DMS53 (cell line): Measurements from ENCODE around the gene MAGEB10.
A peak's percentile ranks its signal among the peaks of the same experiment; 100 is the strongest.
"Not testable (repeated sequence)": the region's sequence is repeated elsewhere in the genome, so short reads cannot be mapped to it uniquely, and the experiment has no call there.

Source experiments
- DNase-seq: peaks from one replicate; lab custom pipeline; 2025; lab: John Stamatoyannopoulos, UW

The MAGEB10 gene, protein sequence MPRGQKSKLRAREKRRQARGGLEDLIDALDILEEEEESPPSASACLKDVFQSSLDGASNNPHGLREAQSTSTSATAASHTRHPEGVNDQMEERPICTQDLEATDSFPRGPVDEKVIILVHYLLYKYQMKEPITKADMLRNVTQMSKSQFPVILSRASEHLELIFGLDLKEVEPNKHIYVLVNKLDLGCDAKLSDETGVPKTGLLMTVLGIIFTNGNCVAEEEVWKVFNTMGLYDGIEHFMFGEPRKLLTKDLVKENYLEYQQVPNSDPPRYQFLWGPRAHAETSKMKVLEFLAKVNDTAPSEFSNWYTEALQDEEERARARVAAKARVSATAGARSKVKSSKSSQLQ

GRCh38 chrX:27807690-27808089, at the start of gene MAGEB10:
Gene MAGEB10 (plus strand): TSS chrX:27807990. CDS start chrX:27821307, 13,317 bp downstream.
- no peak for DNase-seq

DNA sequence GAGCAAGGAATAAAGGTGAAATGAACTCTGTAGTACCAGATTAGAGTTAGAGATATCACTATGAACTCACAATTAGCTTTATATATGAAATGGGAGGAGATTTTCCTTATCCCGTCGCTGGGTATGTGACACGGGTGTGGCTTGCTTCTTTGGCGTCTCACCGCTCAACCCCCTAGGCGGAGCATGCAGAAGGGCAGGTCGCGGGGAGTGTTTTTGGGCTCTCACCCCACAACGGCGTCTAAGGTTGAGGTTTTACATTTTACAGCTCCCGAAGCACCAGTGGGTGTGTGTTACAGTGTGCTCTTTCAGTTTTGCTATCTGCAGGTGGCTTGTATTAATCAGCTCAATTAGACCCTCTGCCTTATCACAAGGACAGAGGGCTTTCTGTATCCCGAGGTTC, 42.1 kb upstream of the MAGEB10 start:
- DNase-seq: no peak

- DNase-seq: no peak
Observed at GRCh38 chrX:27767387-27767786, 40.4 kb upstream of the MAGEB10 start.

- DNase-seq: no peak
Observed at GRCh38 chrX:27775984-27776383, 31.8 kb upstream of the MAGEB10 start.

- DNase-seq: peak; percentile 16
Observed at GRCh38 chrX:27796640-27797257, 11.0 kb upstream of the MAGEB10 start.

- no peak for DNase-seq
Observed at GRCh38 chrX:27797575-27797974, 10.2 kb upstream of the MAGEB10 start.

DNA sequence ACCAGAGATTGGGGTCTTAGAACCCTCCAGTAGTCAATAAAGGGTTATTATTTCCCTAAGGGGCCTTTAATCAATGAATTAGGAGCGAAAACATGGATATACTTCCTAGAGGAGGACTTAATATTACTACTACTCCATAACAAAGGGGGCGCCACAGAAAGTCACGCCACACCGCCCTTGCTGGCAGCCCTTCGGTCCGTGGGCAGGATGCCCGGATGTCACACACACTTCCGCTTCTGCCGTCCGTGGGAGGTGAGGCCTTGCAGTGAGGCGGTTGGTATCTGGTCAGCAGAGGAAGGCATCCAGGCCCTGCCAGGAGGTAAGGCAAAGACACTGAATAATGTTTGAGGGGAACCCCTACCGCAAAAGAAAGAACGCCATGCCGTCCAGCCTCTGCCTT, 436 bp downstream of the MAGEB10 start:
- no peak for DNase-seq

DNA sequence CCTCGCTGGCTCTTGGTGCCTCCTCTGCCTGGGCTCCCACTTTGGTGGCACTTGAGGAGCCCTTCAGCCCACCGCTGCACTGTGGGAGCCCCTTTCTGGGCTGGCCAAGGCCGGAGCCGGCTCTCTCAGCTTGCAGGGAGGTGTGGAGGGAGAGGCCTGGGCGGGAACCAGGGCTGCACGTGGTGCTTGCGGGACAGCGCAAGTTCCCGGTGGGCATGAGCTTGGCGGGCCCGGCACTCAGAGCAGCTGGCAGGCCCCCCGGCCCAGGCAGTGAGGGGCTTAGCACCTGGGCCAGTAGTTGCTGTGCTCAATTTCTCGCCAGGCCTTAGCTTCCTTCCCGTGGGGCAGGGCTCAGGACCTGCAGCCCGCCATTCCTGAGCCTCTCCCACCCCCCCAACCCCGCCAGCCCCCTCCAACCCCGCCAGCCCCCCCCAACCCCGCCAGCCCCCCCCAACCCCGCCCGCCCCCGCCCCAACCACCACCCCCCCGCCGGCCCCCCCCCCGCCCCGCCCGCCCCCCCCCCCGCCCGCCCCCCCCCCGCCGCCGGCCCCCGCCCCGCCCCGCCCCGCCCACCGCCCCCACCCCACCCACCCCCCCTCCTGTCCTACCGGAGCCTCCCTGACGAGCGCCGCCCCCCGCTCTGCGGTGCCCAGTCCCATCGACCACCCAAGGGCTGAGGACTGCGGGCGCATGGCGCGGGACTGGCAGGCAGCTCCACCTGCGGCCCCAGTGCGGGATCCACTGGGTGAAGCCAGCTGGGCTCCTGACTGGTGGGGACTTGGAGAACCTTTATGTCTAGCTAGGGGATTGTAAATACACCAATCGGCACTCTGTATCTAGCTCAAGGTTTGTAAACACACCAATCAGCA, 1.4 kb downstream of the MAGEB10 start:
- DNase-seq: not testable (repeated sequence)

DNA sequence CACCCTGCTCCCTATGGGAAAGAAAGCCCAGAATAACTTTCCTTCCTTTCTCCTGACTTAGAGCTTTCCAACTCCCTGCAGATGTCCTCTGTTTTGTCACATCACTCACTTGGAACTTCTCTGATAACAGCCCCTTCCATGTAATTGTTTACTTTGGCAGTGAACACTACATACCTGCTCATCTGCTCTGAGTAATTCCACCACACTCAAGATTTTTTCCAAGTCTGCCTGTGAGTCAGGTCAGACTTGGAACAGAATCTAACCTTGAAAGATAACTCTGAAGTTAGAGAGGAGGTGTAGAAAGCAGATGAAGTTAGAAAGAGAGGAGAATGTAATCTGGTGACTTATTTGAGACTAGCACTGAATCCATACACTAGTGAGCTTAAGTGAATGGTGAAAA, 7.4 kb downstream of the MAGEB10 start:
- DNase-seq: peak; percentile 17

GRCh38 chrX:27823812-27824211, 16.0 kb downstream of the MAGEB10 start:
- no peak for DNase-seq

DNA sequence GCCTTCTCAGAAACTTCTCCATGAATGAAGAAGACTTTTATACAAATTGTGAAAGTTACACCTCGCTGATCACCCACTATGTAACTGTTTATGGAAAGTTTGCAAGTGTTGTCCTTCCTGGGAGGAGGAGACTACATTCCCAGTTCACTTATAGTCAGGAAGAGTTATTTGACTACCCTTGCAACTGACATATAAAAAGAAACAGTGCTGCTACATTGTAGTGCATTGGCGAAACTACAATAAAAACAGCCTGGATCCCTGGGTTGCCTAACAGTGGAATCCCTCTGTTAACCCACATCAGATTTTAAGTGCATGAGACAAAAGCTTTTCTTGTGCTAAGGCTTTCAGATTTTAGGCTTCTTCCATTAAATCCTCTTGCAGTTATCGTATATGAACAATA, 30.4 kb downstream of the MAGEB10 start:
- DNase-seq: no peak

DNA sequence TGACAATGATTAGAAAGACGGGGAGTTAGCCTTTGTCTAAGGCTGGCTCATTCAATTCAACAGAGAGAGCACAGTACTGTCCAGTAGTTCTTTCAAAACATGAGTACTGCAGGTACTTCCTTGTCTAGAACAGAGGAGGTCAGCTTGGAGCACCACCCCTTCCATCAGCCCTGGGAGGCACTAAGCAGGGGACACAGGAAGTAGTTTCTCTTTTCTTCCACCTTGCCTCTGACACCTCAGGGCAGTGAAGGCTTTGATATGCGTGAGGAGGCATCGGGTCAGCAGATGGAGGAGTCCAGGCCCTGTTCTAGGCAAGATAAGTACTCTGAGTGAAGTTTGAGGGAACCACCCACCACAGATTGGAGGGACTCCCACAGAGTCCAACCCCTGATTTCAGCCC, 33.1 kb downstream of the MAGEB10 start:
- DNase-seq: peak; percentile 9

DNA sequence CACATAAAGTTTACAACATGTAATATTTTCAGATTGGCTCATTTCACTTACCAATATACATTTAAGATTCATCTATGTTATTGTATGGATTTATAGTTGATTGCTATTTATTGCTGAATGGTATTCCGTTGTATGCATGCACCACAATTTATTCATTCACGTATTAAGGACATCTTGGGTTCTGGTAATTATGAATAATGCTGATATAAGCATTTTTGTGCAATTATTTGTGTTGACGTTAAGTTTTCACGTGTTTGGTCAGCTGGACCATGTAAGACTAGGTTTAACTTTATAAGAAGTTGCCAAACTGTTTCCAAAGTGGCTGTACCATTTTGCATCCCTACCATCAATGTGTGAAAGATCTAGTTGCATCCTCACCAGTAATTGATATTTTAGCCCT, 35.1 kb downstream of the MAGEB10 start:
- DNase-seq: no peak

- DNase-seq: peak; percentile 3
Observed at GRCh38 chrX:27860337-27860736, 52.5 kb downstream of the MAGEB10 start.

DNA sequence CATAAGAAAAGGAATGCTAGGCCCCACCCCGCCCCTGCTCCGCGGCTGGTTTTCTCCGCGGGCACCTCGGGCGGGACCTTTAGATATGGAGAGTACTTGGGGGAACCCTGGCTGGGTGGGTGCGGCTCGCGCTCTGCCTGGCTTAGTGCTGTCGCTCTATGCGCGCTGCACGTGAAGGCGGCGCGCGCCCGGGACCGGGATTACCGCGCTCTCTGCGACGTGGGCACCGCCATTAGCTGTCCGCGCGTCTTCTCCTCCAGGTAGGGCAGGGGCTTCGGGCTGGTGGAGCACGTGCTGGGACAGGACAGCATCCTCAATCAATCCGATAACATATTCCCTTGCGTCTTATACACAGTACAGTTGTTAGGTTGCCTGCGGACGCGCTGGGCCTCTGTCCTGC, 56.0 kb downstream of the MAGEB10 start:
- DNase-seq: no peak
